Measurements from ENCODE around the gene RABGAP1L.
"Not testable (repeated sequence)": the region's sequence is repeated elsewhere in the genome, so short reads cannot be mapped to it uniquely, and the experiment has no call there.

RABGAP1L gene

GRCh38 chr1:174572771-174573170 is 413.5 kb downstream of the RABGAP1L start:
- TF ChIP-seq Cebpa-rat (IDR thresholded peaks at IDR 0.05): no peak
- no peaks in the 10 kb centered on the region for H3K36me3 ChIP-seq
- no peak overlapping the region for H3K4me2 ChIP-seq
- H3K27ac ChIP-seq: no peak overlapping the region
- no peak overlapping the region for H3K9ac ChIP-seq
- H3K4me1 ChIP-seq: no peaks in the 10 kb centered on the region
- H3K4me3 ChIP-seq: no peak overlapping the region
- H3K27me3 ChIP-seq: no peaks in the 10 kb centered on the region
- H4K20me1 ChIP-seq: no peaks in the 10 kb centered on the region
- H3K9me3 ChIP-seq: peaks cover 25% of the 10 kb centered on the region

- H3K27me3 ChIP-seq, H4K20me1 ChIP-seq, H3K27ac ChIP-seq, H3K9ac ChIP-seq, H3K4me1 ChIP-seq, H3K36me3 ChIP-seq, H3K4me3 ChIP-seq, H3K4me2 ChIP-seq: not testable (repeated sequence)
- peaks cover 25% of the 10 kb centered on the region for H3K9me3 ChIP-seq
These were observed 416.8 kb downstream of the RABGAP1L start for GRCh38 chr1:174576120-174576519.

- Histone ChIP-seq H3K36me3 (no peaks in the 10 kb centered on the region), H3K4me3 (no peak overlapping the region), H4K20me1 (no peaks in the 10 kb centered on the region), H3K4me2 (no peak overlapping the region), H3K9ac (no peak overlapping the region), H3K27me3 (no peaks in the 10 kb centered on the region), H3K4me1 (no peaks in the 10 kb centered on the region), H3K9me3 (peaks cover 25% of the 10 kb centered on the region), H3K27ac (no peak overlapping the region)
- no peak for TF ChIP-seq Cebpa-rat (IDR thresholded peaks at IDR 0.05)
These were observed 418.4 kb downstream of the RABGAP1L start for GRCh38 chr1:174577681-174578080.

GRCh38 chr1:174580801-174581200 is 421.5 kb downstream of the RABGAP1L start:
- Histone ChIP-seq H3K36me3 (no peaks in the 10 kb centered on the region), H3K4me3 (no peak overlapping the region), H3K9me3 (peaks cover 12% of the 10 kb centered on the region), H3K9ac (no peak overlapping the region), H4K20me1 (no peaks in the 10 kb centered on the region), H3K4me1 (no peaks in the 10 kb centered on the region), H3K27me3 (no peaks in the 10 kb centered on the region), H3K4me2 (no peak overlapping the region), H3K27ac (no peak overlapping the region)
- TF ChIP-seq Cebpa-rat (IDR thresholded peaks at IDR 0.05): no peak

- Histone ChIP-seq H3K4me2 (no peak overlapping the region), H3K4me1 (no peaks in the 10 kb centered on the region), H3K27ac (no peak overlapping the region), H3K9ac (no peak overlapping the region), H3K9me3 (peaks cover 5% of the 10 kb centered on the region; the same call in 1 of the 2 replicates), H3K4me3 (no peak overlapping the region), H4K20me1 (no peaks in the 10 kb centered on the region), H3K27me3 (no peaks in the 10 kb centered on the region), H3K36me3 (0 out of 2 replicates have a peak, but pooled peaks cover 5% of the 10 kb centered on the region)
- no peak for TF ChIP-seq Cebpa-rat (IDR thresholded peaks at IDR 0.05)
These were observed 424.0 kb downstream of the RABGAP1L start for GRCh38 chr1:174583316-174583715.

- no peak for TF ChIP-seq Cebpa-rat (IDR thresholded peaks at IDR 0.05)
- Histone ChIP-seq H3K9ac (no peak overlapping the region), H3K4me1 (no peaks in the 10 kb centered on the region), H3K9me3 (peaks cover 11% of the 10 kb centered on the region; the same call in 1 of the 2 replicates), H3K27ac (no peak overlapping the region), H3K36me3 (0 out of 2 replicates have a peak, but pooled peaks cover 5% of the 10 kb centered on the region), H3K4me2 (no peak overlapping the region), H3K27me3 (no peaks in the 10 kb centered on the region), H4K20me1 (no peaks in the 10 kb centered on the region), H3K4me3 (no peak overlapping the region)
These were observed 424.8 kb downstream of the RABGAP1L start for GRCh38 chr1:174584071-174584470.

GRCh38 chr1:174588618-174589017 is 429.3 kb downstream of the RABGAP1L start:
- H3K4me3 ChIP-seq, H3K9ac ChIP-seq, H3K36me3 ChIP-seq, H3K4me1 ChIP-seq, H3K27ac ChIP-seq, H4K20me1 ChIP-seq, H3K27me3 ChIP-seq, H3K4me2 ChIP-seq: not testable (repeated sequence)
- peaks cover 11% of the 10 kb centered on the region; the same call in 1 of the 2 replicates for H3K9me3 ChIP-seq

GRCh38 chr1:174605198-174605597 is 445.9 kb downstream of the RABGAP1L start:
- H3K27me3 ChIP-seq: no peaks in the 10 kb centered on the region
- TF ChIP-seq Cebpa-rat (IDR thresholded peaks at IDR 0.05): no peak
- no peaks in the 10 kb centered on the region for H3K9me3 ChIP-seq
- H3K4me1 ChIP-seq: no peaks in the 10 kb centered on the region
- H3K4me2 ChIP-seq: no peak overlapping the region
- H3K27ac ChIP-seq: no peak overlapping the region
- H3K9ac ChIP-seq: no peak overlapping the region
- no peaks in the 10 kb centered on the region for H4K20me1 ChIP-seq
- no peak overlapping the region for H3K4me3 ChIP-seq
- H3K36me3 ChIP-seq: peaks cover 6% of the 10 kb centered on the region; the same call in 1 of the 2 replicates

GRCh38 chr1:174606471-174606870 is 447.2 kb downstream of the RABGAP1L start:
- H3K4me3 ChIP-seq: no peak overlapping the region
- no peak for TF ChIP-seq Cebpa-rat (IDR thresholded peaks at IDR 0.05)
- no peaks in the 10 kb centered on the region for H3K27me3 ChIP-seq
- H3K9me3 ChIP-seq: no peaks in the 10 kb centered on the region
- H3K36me3 ChIP-seq: peaks cover 6% of the 10 kb centered on the region; the same call in 1 of the 2 replicates
- H3K9ac ChIP-seq: no peak overlapping the region
- H3K4me1 ChIP-seq: no peaks in the 10 kb centered on the region
- no peaks in the 10 kb centered on the region for H4K20me1 ChIP-seq
- H3K4me2 ChIP-seq: no peak overlapping the region
- no peak overlapping the region for H3K27ac ChIP-seq

- H3K4me1 ChIP-seq, H4K20me1 ChIP-seq, H3K4me3 ChIP-seq, H3K4me2 ChIP-seq, H3K27ac ChIP-seq, H3K9ac ChIP-seq, H3K36me3 ChIP-seq, H3K27me3 ChIP-seq: not testable (repeated sequence)
- H3K9me3 ChIP-seq: peaks cover 12% of the 10 kb centered on the region
These were observed 458.6 kb downstream of the RABGAP1L start for GRCh38 chr1:174617905-174618304.

- H3K4me2 ChIP-seq: no peak overlapping the region
- H3K9ac ChIP-seq: no peak overlapping the region
- peaks cover 1% of the 10 kb centered on the region; the same call in 1 of the 2 replicates for H3K9me3 ChIP-seq
- no peaks in the 10 kb centered on the region for H3K4me1 ChIP-seq
- no peak overlapping the region for H3K27ac ChIP-seq
- no peaks in the 10 kb centered on the region for H4K20me1 ChIP-seq
- no peaks in the 10 kb centered on the region for H3K27me3 ChIP-seq
- no peaks in the 10 kb centered on the region for H3K36me3 ChIP-seq
- H3K4me3 ChIP-seq: no peak overlapping the region
- TF ChIP-seq Cebpa-rat (IDR thresholded peaks at IDR 0.05): no peak
These were observed 464.2 kb downstream of the RABGAP1L start for GRCh38 chr1:174623324-174624035.
